ENCODE measurements around the gene BPNT1.

DNA sequence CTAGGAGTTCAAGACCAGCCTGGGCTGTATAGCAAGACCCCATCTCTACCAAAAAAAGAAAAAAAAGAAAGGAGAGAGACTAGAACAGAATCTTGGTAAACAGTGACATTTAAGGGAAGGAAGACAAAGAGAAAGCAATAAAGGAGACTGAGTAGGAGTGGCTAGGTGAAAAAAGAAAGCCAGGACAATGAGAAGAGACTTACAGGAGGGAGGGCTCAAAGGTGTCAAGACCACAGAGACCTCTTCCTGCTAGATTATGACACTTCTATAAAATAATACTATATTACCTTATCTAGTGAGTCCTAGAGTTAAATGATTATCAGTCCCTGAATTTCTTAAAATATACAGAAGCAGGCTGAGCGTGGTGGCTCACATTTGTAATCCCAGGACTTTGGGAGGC is 33.2 kb downstream of the BPNT1 start:
- TF ChIP-seq, protein P1, sequence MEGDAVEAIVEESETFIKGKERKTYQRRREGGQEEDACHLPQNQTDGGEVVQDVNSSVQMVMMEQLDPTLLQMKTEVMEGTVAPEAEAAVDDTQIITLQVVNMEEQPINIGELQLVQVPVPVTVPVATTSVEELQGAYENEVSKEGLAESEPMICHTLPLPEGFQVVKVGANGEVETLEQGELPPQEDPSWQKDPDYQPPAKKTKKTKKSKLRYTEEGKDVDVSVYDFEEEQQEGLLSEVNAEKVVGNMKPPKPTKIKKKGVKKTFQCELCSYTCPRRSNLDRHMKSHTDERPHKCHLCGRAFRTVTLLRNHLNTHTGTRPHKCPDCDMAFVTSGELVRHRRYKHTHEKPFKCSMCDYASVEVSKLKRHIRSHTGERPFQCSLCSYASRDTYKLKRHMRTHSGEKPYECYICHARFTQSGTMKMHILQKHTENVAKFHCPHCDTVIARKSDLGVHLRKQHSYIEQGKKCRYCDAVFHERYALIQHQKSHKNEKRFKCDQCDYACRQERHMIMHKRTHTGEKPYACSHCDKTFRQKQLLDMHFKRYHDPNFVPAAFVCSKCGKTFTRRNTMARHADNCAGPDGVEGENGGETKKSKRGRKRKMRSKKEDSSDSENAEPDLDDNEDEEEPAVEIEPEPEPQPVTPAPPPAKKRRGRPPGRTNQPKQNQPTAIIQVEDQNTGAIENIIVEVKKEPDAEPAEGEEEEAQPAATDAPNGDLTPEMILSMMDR (IDR thresholded peaks at IDR 0.05) = no peak
- TF ChIP-seq POLR2A (IDR thresholded peaks at IDR 0.05) = no peak

Measured in body of pancreas (tissue), 4 donors.